Measurements from ENCODE around the gene CACNA1C.

Gene CACNA1C

GRCh38 chr12:2416158-2416557, 363.4 kb downstream of the CACNA1C start:
- DNase-seq (ENCODE audit: low spot score): no peak

- DNase-seq (ENCODE audit: low spot score): no peak
Observed at GRCh38 chr12:2417481-2418160, 364.8 kb downstream of the CACNA1C start.

DNA sequence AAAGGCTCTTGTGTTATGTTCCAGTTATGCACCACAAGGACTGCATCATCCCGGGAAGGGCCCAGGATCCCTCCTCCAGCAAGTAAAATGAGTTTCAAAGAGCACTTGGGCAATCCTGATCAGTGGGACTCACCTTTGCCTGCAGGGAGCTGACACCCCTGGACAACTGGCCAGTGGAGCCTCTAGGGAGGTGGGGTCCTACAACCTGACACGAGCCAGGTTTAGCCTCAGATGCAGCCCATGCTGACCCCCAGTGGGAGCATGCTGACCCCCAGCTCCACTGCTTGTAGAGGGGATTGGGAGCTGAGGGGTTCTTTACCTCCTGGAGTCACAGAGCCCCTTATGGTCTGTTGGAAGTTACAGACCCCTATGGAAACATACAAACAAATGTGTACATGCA, 365.8 kb downstream of the CACNA1C start:
- DNase-seq (ENCODE audit: low spot score): no peak

GRCh38 chr12:2422591-2422990, 369.8 kb downstream of the CACNA1C start:
- DNase-seq (ENCODE audit: low spot score): no peak

DNA sequence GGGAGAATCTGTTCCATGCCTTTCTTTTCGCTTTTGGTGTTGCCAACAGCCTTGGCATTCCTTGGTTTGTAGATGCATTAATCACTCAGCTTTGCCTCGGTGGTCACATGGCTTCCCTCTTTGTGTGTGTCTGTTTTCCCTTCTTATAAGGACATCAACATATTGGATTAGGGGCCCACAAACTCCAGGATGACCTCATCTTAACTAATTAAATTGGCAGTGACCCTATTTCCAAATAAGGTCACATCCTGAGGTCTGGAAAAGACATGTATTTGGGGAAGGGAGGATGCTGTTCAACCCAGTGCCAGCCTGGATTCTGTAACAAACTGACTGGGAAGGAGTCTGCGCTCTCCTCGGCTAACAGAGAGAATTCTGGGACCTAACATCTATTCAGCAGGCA, 376.2 kb downstream of the CACNA1C start:
- DNase-seq (ENCODE audit: low spot score): no peak

- DNase-seq (ENCODE audit: low spot score): no peak
Observed at GRCh38 chr12:2431810-2432209, 379.0 kb downstream of the CACNA1C start.

DNA sequence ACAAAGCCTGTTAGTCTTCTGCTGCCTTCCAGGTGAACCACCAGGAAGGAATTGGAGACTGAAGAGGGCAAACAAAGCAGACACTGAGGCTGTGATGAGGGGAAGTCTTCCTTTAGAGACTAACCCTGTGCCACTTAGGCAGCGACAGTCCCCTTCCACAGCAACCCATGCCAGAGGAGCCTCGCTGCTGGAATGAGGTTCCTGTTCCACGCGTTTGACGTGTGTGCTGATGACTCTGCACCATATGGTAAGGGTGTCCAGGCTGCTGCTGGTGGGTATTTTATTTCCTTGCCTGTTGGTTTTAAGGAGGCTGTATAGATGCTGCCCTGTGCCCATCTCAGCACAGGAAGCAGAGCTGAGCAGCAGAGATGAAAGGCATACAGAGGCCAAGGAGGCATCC, 380.1 kb downstream of the CACNA1C start:
- DNase-seq (ENCODE audit: low spot score): no peak

DNA sequence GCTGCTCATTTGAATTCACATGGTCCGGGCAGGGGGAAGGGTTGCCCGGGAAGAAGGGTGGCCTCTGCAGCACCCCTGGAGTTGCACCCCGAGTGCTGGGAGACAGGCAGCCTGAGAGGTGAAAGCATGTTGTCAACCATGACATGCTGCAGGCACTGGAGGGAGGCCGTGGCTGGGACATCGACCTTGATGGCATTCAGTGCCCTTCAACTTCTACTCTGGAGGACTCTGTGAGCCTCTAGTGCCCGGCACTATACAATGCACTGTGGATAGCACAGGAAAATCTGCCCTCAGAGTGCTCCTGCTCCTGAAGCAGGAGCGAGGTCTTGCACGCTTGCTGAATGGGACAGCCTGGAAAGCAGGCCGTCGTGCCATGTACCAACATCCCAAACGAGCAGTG, 382.7 kb downstream of the CACNA1C start:
- DNase-seq (ENCODE audit: low spot score): no peak

GRCh38 chr12:2439332-2440100, 386.7 kb downstream of the CACNA1C start:
- no peak for DNase-seq (ENCODE audit: low spot score)

DNA sequence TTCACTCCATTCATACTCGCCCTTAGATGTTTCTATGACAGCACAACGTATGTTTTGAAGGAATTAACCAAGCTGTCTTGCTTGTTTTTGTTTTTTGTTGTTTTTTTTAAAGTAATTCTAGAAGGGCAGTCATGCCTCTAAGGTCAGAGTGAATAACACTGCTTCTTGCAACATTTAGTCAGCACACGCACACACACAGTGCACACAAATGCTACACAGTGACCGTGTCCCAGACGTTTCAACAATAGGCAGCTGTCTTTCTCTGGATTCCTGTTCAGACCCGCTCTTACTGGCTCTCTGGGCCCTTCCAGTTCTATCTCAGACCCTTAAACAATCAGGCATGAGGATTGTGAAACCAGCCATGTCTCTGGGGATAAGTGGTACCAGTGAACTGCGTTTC, 391.0 kb downstream of the CACNA1C start:
- no peak for DNase-seq (ENCODE audit: low spot score)

- no peak for DNase-seq (ENCODE audit: low spot score)
Observed at GRCh38 chr12:2445968-2446367, 393.2 kb downstream of the CACNA1C start.

- DNase-seq (ENCODE audit: low spot score): no peak
Observed at GRCh38 chr12:2447861-2448260, 395.1 kb downstream of the CACNA1C start.

DNA sequence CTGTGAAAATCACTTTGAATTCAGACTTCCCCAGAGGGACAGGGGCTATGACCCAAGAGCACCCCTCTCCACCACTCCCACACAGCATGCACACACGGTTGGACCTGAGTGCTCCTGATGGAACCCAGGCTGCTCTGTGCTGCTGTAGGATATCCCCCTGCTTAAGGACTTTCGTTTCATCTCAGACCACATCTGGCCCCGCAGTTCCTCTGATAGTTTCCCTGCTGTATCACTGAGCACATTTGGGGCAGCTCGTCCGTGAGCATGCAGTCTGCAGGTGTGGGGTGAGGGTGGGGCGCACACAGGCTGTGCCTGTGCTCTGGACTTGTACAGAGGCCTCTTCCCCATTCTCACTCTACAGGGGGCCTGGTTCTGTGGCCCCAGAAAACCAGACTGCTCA, 396.8 kb downstream of the CACNA1C start:
- no peak for DNase-seq (ENCODE audit: low spot score)

- DNase-seq (ENCODE audit: low spot score): no peak
Observed at GRCh38 chr12:2450553-2450952, 397.8 kb downstream of the CACNA1C start.

DNA sequence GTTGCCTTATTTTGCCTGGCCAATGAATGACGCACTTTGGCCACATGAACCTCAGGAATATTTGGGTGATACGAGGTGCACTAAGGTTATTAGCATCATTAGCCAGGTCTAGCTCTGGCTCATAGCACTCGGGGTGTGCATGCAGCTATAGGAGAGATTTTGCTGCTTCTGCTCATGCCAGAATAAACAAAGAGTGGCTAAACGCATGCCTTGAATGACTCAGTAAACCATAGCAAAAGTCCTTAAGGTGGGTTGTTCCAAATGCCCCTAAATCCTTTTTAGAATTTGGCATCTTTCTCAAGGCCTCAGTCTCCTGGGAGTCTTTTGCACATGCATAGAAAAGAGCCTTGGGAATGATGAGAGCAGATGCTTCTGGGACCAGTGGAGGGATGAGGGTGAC, 398.2 kb downstream of the CACNA1C start:
- peak; percentile 32 for DNase-seq (ENCODE audit: low spot score)

DNA sequence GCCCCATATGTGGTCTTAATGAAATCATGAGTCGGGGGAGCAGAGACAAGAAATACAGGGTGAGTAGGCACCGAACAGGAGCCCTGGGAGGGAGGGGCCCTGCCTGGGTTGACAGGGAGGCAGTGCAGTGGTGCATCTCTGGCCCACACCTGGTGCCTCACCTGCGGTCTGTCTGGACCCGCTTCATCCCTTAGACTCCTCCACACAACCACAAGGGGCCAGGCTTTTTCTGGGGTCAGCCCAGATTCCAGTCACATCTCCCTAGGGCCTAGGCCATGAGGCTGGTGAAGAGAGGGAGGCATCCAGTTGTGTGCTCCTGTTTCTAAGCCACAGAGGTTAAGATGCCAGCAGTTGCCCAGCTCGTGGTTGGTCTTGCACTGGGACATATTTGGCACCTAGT, 398.7 kb downstream of the CACNA1C start:
- DNase-seq (ENCODE audit: low spot score): no peak

GRCh38 chr12:2453076-2453760, 400.4 kb downstream of the CACNA1C start:
- no peak for DNase-seq (ENCODE audit: low spot score)

DNA sequence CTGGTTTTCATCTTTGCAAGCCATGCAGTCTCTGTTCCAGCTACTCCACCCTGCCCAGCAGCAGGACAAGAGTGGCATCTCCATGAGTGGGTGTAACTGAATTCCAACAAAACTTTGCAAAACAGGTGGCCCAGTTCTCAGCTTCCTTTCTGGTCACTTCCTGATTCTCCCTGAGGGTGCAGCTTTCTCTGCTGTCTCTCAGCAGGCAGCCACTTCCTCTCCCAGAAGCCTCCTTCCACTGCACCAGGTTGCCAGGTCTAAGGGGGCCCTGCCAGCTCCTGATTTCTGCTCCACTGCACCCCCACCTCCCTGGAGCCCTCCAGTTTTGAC, 400.9 kb downstream of the CACNA1C start:
- no peak for DNase-seq (ENCODE audit: low spot score)

DNA sequence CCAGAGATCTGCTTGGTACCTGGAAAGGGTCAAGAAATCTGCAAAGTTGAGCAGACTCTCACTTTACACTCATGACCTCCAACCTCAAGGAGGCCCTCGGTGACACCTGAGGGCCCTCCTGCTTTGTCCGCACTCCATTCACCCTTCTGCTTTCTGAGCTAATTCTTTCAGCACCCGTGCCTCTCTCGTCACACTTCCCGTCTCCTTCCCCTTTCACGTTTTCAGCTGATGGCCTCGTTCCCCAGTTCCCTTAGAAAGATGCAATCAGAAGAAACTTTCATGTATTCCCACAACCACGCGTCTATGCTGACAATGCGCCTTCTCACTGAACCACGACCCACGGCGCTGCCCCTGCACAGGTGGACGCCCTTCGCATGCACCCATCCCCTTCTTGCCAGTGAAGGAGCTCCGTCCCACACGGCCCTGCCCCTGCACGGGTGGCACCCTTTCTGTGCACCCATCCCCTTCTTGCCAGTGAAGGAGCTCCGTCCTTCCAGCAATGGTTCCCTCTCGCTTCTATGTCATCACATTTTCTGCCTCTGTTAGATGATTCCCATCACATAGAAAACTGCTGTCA, 401.9 kb downstream of the CACNA1C start:
- no peak for DNase-seq (ENCODE audit: low spot score)

DNA sequence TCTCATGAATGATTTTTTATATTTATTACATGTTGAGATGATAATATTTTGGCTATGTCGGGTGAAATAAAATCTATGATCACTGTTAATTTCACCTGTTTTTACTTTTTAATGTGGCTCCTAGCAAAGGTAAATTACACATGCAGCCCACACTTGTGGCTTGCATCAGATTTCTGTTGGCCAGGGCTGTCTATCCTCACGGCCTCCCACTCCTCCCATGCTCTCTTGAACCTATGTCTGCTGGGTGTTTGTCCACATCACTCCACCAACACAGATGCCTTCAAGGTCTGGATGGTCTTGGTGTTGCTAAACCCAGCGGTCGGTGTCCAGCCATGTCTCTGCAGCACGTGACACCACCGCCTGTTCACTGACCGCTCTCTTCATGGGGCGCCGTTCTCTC, 402.6 kb downstream of the CACNA1C start:
- no peak for DNase-seq (ENCODE audit: low spot score)

GRCh38 chr12:2456122-2456812, 403.5 kb downstream of the CACNA1C start:
- DNase-seq (ENCODE audit: low spot score): no peak

DNA sequence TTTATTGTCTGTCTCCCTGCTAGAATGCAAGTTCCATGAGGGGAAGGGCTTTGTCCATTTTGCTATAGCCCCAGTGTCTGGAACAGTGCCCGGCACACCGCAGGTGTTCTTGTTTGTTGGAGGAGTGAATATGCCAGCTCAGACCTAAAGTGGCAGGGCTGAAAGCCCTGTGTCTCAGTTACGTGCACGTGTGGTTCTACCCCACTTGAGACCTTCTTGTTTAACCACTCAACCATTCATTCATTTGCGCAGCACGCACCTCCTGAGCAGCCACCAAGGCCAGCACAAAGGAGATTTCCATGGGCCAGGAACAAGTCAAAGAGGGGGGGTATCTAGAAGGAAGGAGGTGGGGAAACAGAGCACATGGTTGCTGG, 404.0 kb downstream of the CACNA1C start:
- DNase-seq (ENCODE audit: low spot score): no peak
